Loucy (cell line): Measurements from ENCODE around the gene SMCO3.

Experiments used
- H2AFZ ChIP-seq: fragments of 200-600 bp; sonication (generic); 2 replicates; pipeline ENCODE4 v1.6.0; 2016; ENCODE audit warnings: antibody characterized with exemption, mild to moderate bottlenecking, low read length, moderate library complexity
- H3F3A ChIP-seq: fragments of 200-600 bp; 2 replicates; pipeline ENCODE4 v1.6.0; 2016; ENCODE audit warnings: antibody characterized with exemption, low read depth, mild to moderate bottlenecking
- H3K27me3 ChIP-seq: fragments of 200-600 bp; sonication (generic); 2 replicates; pipeline ENCODE4 v1.6.1; 2014; ENCODE audit warnings: low read length, mild to moderate bottlenecking; ENCODE audit not compliant: insufficient read depth, poor library complexity, severe bottlenecking
- H3K36me3 ChIP-seq: fragments of 200-600 bp; sonication (generic); 2 replicates; pipeline ENCODE4 v1.6.1; 2016; ENCODE audit warnings: low read length; ENCODE audit not compliant: insufficient read depth
- H3K4me1 ChIP-seq: fragments of 200-600 bp; sonication (generic); 2 replicates; pipeline ENCODE4 v1.5.1; 2014; ENCODE audit warnings: low read length, mild to moderate bottlenecking; ENCODE audit not compliant: insufficient read depth, poor library complexity, severe bottlenecking
- H3K4me2 ChIP-seq: fragments of 200-600 bp; sonication (generic); 2 replicates; pipeline ENCODE4 v1.6.0; 2014; ENCODE audit warnings: antibody characterized with exemption, low read length, low read depth, mild to moderate bottlenecking; ENCODE audit not compliant: poor library complexity, severe bottlenecking
- H3K4me3 ChIP-seq: fragments of 200-600 bp; sonication (generic); 2 replicates; pipeline ENCODE4 v1.5.1; 2014; ENCODE audit warnings: low read length, mild to moderate bottlenecking, mixed read lengths; ENCODE audit not compliant: poor library complexity, severe bottlenecking
- H3K79me2 ChIP-seq: fragments of 200-600 bp; sonication (generic); 2 replicates; pipeline ENCODE4 v1.6.1; 2014; ENCODE audit warnings: low read length; ENCODE audit not compliant: insufficient read depth
- H3K9ac ChIP-seq: fragments of 200-600 bp; sonication (generic); 2 replicates; pipeline ENCODE4 v1.6.0; 2014; ENCODE audit warnings: mild to moderate bottlenecking, low read depth, low read length, moderate library complexity; ENCODE audit not compliant: poor library complexity, severe bottlenecking
- H3K9me2 ChIP-seq: fragments of 200-600 bp; sonication (generic); replicated peaks from 2 replicates; pipeline ENCODE4 v1.6.1; 2016; ENCODE audit warnings: low read depth, low read length, mixed read lengths
- H3K9me3 ChIP-seq: fragments of 200-600 bp; sonication (generic); 2 replicates; pipeline ENCODE4 v1.6.1; 2014; ENCODE audit warnings: mild to moderate bottlenecking, antibody characterized with exemption, low read length, low read depth; ENCODE audit not compliant: insufficient read depth
- H4K20me1 ChIP-seq: fragments of 200-600 bp; sonication (generic); 2 replicates; pipeline ENCODE4 v1.6.0; 2014; ENCODE audit warnings: antibody characterized with exemption, low read length, mild to moderate bottlenecking; ENCODE audit not compliant: insufficient read depth, poor library complexity, severe bottlenecking
- CTCF ChIP-seq: fragments of 200-600 bp; sonication (generic); conservative IDR thresholded peaks from 2 replicates; pipeline ENCODE4 v1.5.1; 2014; ENCODE audit warnings: mild to moderate bottlenecking, antibody characterized with exemption, low read length
- EZH2phosphoT487 ChIP-seq: fragments of 200-600 bp; IDR thresholded peaks from 2 replicates; pipeline ENCODE4 v1.6.1; 2018; ENCODE audit warnings: antibody characterized with exemption, mild to moderate bottlenecking, moderate library complexity, borderline replicate concordance

SMCO3 gene

GRCh38 chr12:14782756-14783155, 31.2 kb downstream of the SMCO3 start:
- no peaks in the 10 kb centered on the region for H3K9me3 ChIP-seq
- no peaks in the 10 kb centered on the region for H4K20me1 ChIP-seq
- no peaks in the 10 kb centered on the region for H3F3A ChIP-seq
- no peaks in the 10 kb centered on the region for H3K9me2 ChIP-seq
- TF ChIP-seq EZH2phosphoT487, result no peak
- TF ChIP-seq CTCF, result no peak
- no peaks in the 10 kb centered on the region for H3K79me2 ChIP-seq
- H2AFZ ChIP-seq, result no peak overlapping the region
- no peaks in the 10 kb centered on the region for H3K27me3 ChIP-seq
- peaks cover 30% of the 10 kb centered on the region for H3K36me3 ChIP-seq
- H3K4me2 ChIP-seq, result no peak overlapping the region
- no peak overlapping the region for H3K4me3 ChIP-seq
- H3K4me1 ChIP-seq, result peaks cover 11% of the 10 kb centered on the region
- no peak overlapping the region for H3K9ac ChIP-seq

- TF ChIP-seq CTCF (no peak), EZH2phosphoT487 (no peak)
- H3K9me2 ChIP-seq, result no peaks in the 10 kb centered on the region
- no peaks in the 10 kb centered on the region for H3K79me2 ChIP-seq
- H3K4me3 ChIP-seq, result no peak overlapping the region
- H3K27me3 ChIP-seq, result no peaks in the 10 kb centered on the region
- H3K4me1 ChIP-seq, result peaks cover 11% of the 10 kb centered on the region
- no peaks in the 10 kb centered on the region for H4K20me1 ChIP-seq
- no peaks in the 10 kb centered on the region for H3F3A ChIP-seq
- no peaks in the 10 kb centered on the region for H3K9me3 ChIP-seq
- H2AFZ ChIP-seq, result peak overlapping the region; percentile 35; the same call in 1 of the 2 replicates
- no peak overlapping the region for H3K9ac ChIP-seq
- no peak overlapping the region for H3K4me2 ChIP-seq
- peaks cover 18% of the 10 kb centered on the region for H3K36me3 ChIP-seq
Observed at GRCh38 chr12:14781563-14781962, 32.4 kb downstream of the SMCO3 start.

- Histone ChIP-seq H3K9me2 (no peaks in the 10 kb centered on the region), H3K4me2 (peak overlapping the region; percentile 50), H2AFZ (peak overlapping the region; percentile 82), H3K36me3 (peaks cover 11% of the 10 kb centered on the region), H3K9me3 (no peaks in the 10 kb centered on the region), H3K4me1 (peaks cover 11% of the 10 kb centered on the region), H3K4me3 (peak overlapping the region; percentile 15), H3K27me3 (no peaks in the 10 kb centered on the region), H4K20me1 (no peaks in the 10 kb centered on the region), H3K9ac (peak overlapping the region; percentile 26), H3F3A (no peaks in the 10 kb centered on the region), H3K79me2 (no peaks in the 10 kb centered on the region)
- TF ChIP-seq EZH2phosphoT487, result no peak
Observed at GRCh38 chr12:14780859-14781258, 33.1 kb downstream of the SMCO3 start.

GRCh38 chr12:14779834-14780233, 34.1 kb downstream of the SMCO3 start:
- H3K36me3 ChIP-seq, result peaks cover 1% of the 10 kb centered on the region; the same call in 1 of the 2 replicates
- no peaks in the 10 kb centered on the region for H3K27me3 ChIP-seq
- H3K9me3 ChIP-seq, result no peaks in the 10 kb centered on the region
- H3K4me3 ChIP-seq, result no peak overlapping the region
- no peaks in the 10 kb centered on the region for H4K20me1 ChIP-seq
- no peaks in the 10 kb centered on the region for H3K9me2 ChIP-seq
- H3F3A ChIP-seq, result no peaks in the 10 kb centered on the region
- TF ChIP-seq EZH2phosphoT487 (no peak), CTCF (no peak)
- H3K9ac ChIP-seq, result no peak overlapping the region
- H3K4me1 ChIP-seq, result peaks cover 11% of the 10 kb centered on the region
- H3K79me2 ChIP-seq, result no peaks in the 10 kb centered on the region
- peak overlapping the region; percentile 61 for H2AFZ ChIP-seq
- H3K4me2 ChIP-seq, result no peak overlapping the region
